Activated CD4-positive, alpha-beta T cell treated with anti-CD3 and anti-CD28 coated beads for 36 hours (primary cell): Measurements from ENCODE around the gene KIAA0753. TPM values are rescaled to one million over a fixed set of nuclear protein-coding genes. Genes with fewer than 3 reads are reported as not detected.
"Not testable (repeated sequence)": the region's sequence is repeated elsewhere in the genome, so short reads cannot be mapped to it uniquely, and the experiment has no call there.

ENCODE experiments used
- ATAC-seq: fragments of 200-7000 bp; cut with Tn5 transposase; one replicate; pipeline ENCODE4 v1.10.0; 2021; ENCODE audit warnings: mild to moderate bottlenecking, moderate library complexity
- CTCF ChIA-PET: fragments of 350-600 bp; sonication (Branson Sonifier 250); formaldehyde crosslinking; loops from one replicate; lab custom pipeline; 2021; ENCODE audit warnings: antibody characterized with exemption; lab: Charles Lee
- POLR2A ChIA-PET: fragments of 350-600 bp; sonication (Branson Sonifier 250); formaldehyde crosslinking; loops from one replicate; lab custom pipeline; 2021; ENCODE audit warnings: antibody characterized with exemption, inconsistent platforms; lab: Charles Lee
- DNase-seq: peaks from one replicate; pipeline ENCODE4 v3.0.0-alpha.2; 2020
- H3K27ac Mint-ChIP-seq: one replicate; pipeline ENCODE4 v1.8.0; 2021; ENCODE audit warnings: mixed read lengths
- H3K27me3 Mint-ChIP-seq: one replicate; pipeline ENCODE4 v1.8.0; 2021; ENCODE audit warnings: mixed read lengths
- H3K36me3 Mint-ChIP-seq: one replicate; pipeline ENCODE4 v1.8.0; 2021; ENCODE audit warnings: low read depth, mixed read lengths
- H3K4me1 Mint-ChIP-seq: one replicate; pipeline ENCODE4 v1.8.0; 2021; ENCODE audit warnings: mixed read lengths
- H3K4me3 Mint-ChIP-seq: one replicate; pipeline ENCODE4 v1.8.0; 2021; ENCODE audit warnings: mild to moderate bottlenecking, moderate library complexity, mixed read lengths
- H3K9me3 Mint-ChIP-seq: one replicate; pipeline ENCODE4 v1.8.0; 2021; ENCODE audit warnings: low read depth, mixed read lengths
- intact Hi-C, 2 experiments: fragments of 100-400 bp; cut with DNase I in 1 of 2; cut with micrococcal nuclease in 1 of 2; formaldehyde crosslinking; loops; one replicate each; pipeline versions ENCODE4 v1.14.2 to v1.15.1; 2022 to 2024; cut with DNase I, micrococcal nuclease
- total RNA-seq, 2 experiments: library from RNA; stranded (reverse); gene quantifications; one replicate each; pipeline ENCODE4 v1.2.3, GENCODE V29; 2021

KIAA0753 gene
- total RNA-seq, 2 experiments from 2014 or later: 17.1 to 24.9 TPM

DNA sequence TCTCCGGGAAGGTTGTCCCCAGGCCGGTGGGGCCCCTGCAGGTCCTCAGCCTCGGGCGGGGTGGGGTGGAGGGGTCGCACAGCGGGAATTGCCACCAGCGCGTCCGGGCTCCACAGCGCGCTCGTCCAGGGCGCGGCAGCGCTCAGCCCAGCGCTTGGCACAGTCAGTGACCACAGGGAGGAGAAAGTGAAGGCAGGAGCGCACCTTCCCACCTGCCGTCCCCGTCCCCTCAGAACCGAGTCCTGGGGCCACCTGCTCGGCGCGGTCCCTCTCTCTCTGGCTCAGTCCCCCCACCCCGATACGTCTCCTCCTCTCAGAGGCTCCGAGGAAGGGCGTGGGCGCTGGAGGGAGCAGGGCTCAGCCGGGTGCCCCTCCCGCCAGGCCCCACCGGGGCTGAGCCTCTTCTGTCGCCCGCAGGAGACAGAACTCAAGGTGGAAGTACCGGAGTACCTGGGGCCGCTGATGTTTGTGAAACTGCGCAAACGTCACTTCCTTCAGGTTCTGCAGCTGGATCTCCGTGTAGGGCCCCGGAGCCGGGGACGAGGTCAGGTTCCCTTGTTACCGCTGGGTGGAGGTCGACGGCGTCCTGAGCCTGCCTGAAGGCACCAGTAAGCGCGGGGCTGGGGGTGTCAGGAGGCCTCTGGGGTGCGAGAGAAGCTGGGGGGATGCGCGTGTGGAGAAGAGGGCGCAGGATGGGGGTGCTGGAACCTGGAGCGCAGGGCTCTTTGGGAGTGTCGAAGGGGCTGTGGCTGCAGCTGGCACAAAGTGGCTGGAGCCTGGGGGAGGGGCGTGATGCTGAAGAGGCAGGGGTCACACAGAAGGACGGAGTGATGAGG, 16.5 kb upstream of the KIAA0753 start:
- H3K36me3 Mint-ChIP-seq, H3K27me3 Mint-ChIP-seq, H3K9me3 Mint-ChIP-seq: not testable (repeated sequence)
- ChIA-PET CTCF (interaction anchor here (1.8 kb wide), 1 partner anchor 186 kb away, joined by 5 read pairs; no protein-coding TSS in a partner anchor), POLR2A (interaction anchor here (0.8 kb wide), 1 partner anchor 19 kb away, joined by 3 read pairs; no protein-coding TSS in a partner anchor)
- DNase-seq: peak; percentile 75
- peaks cover 54% of the 10 kb centered on the region for H3K4me1 Mint-ChIP-seq
- H3K4me3 Mint-ChIP-seq: peak overlapping the region; percentile 77
- intact Hi-C loops: loop anchor here in 1 of 2 experiments (2.0 kb wide), 1 partner anchor 96 kb away; no protein-coding TSS in a partner anchor
- peak overlapping the region; percentile 64 for H3K27ac Mint-ChIP-seq
- peak; percentile 86 for ATAC-seq

DNA sequence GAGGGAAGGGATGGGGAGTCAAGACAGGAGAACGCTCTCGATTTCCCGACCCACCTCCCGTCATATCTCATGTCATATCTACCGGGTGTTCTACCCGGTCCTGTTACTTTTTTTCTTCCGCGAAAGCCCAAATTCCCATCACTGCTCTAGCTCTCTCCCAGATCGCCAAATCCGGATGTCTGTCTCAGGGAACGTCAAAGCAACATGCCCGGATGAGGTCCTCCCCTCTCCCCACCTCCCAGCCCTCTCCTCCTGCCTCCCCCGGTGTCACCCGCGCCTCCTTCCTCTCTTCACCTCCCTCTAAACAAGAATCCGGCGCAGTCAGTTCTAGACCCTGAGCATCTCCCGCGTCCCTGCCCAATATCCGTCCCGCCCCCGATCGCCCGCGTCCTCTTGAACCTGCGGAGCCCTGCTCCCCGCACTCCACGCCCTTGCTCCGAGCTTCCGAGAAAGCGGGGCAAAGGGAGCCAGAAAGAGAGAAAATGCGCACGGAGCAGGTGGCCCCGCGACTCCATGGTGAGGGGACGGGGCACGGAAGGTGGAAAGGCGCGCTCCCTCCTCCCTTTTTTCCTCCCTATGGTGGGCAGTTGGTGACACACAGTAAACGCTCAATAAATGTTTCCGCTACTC, 15.3 kb upstream of the KIAA0753 start:
- ATAC-seq, CTCF ChIA-PET: not testable (repeated sequence)

DNA sequence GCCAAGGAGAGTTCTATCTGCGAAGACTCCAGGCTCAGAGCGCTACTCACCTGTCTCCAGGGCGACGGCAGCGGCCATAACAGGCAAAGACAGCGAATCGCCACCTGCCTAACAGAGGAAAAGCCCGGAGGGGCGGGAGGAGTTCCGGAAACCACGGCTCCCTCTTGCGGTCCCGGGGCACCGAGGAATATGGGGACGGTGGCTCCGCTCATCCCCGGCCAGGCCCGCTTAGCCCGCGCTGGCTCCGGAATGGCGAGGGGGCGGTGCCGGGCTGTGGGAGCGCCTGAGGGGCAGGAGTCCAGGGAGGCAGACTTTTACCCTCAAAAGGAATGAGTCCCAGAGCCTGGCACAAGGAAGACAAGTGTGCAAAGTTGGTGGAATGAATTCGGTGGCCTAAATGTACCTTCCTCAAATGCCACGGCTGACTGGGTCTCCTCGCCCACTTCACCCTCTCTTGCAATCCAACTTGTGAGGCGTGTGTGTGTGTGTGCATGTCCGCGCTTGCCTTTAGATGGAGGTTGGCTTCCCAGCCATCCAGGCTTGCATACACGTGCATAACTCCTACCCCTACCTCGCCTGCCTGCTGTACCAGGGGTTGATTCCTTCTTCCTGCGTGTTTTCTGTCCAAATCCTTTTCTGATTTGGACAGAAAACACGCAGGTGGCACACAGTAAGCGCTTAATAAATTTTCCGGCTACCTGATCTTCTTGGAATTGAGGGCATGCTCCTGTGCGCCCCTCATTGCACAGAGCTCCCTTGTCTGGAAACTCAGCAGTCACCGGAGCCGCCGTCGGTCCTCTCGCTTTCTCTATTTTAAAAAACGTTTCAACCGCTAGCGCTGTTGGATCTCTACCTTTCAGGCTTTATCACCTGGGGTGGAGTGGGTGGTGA, 14.6 kb upstream of the KIAA0753 start:
- H3K4me3 Mint-ChIP-seq: peak overlapping the region; percentile 61
- POLR2A ChIA-PET: no interaction called here
- ATAC-seq (no peak), DNase-seq (no peak)
- CTCF ChIA-PET: no interaction called here
- peaks cover 2% of the 10 kb centered on the region for H3K27me3 Mint-ChIP-seq
- peaks cover 43% of the 10 kb centered on the region for H3K4me1 Mint-ChIP-seq
- intact Hi-C loops: loop anchor here (5.0 kb wide), 3 partner anchors 357 to 782 kb away; partner anchors contain the start of genes EIF5A (in 1 of the 2), FGF11 (in 1 of the 2), RNASEK (in 1 of the 2) and TMEM102 (in 1 of the 2)
- H3K9me3 Mint-ChIP-seq: no peaks in the 10 kb centered on the region
- H3K36me3 Mint-ChIP-seq: peaks cover 13% of the 10 kb centered on the region
- no peak overlapping the region for H3K27ac Mint-ChIP-seq

More for the DNA sequence above, 15.3 kb upstream of the KIAA0753 start:
- H3K4me1 Mint-ChIP-seq: peaks cover 47% of the 10 kb centered on the region
- H3K9me3 Mint-ChIP-seq, DNase-seq, H3K36me3 Mint-ChIP-seq, H3K27ac Mint-ChIP-seq, POLR2A ChIA-PET, H3K27me3 Mint-ChIP-seq: not testable (repeated sequence)
- intact Hi-C loops: loop anchor here in 1 of 2 experiments (2.0 kb wide), 1 partner anchor 97 kb away; no protein-coding TSS in a partner anchor
- H3K4me3 Mint-ChIP-seq: peak overlapping the region; percentile 69

DNA sequence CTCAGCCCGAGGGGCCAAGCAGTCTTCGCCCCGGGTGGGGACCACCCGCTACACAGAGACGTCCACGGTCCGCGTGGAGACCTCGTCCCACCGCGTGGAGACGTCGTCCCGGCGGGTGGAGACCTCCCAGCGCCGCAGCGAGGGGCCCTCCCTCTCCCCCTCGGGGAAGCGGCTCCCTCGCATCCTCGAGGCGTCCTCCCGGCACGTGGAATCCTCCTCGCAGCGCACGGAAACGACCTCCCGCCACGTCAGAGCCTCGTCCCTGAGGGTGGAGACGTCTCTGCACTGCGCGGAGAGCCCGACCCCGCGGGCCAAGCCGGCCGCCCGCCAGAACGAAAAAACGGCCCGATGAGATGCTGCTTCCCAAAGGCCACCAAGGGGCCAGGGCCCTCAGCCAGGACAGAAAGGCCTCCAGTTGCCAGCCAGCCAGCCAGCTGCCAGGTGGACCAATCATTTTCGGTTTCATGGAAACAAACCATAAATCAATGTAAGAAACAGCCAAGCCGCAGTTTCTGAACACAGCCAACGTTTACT, 11.5 kb upstream of the KIAA0753 start:
- ATAC-seq (peak; percentile 11), DNase-seq (peak; percentile 68)
- Mint-ChIP-seq H3K4me3 (peak overlapping the region; percentile 68), H3K4me1 (peaks cover 54% of the 10 kb centered on the region), H3K27ac (peak overlapping the region; percentile 45), H3K27me3 (peaks cover 2% of the 10 kb centered on the region), H3K36me3 (peaks cover 33% of the 10 kb centered on the region), H3K9me3 (no peaks in the 10 kb centered on the region)
- ChIA-PET CTCF (interaction anchor here (0.5 to 0.9 kb wide), 3 partner anchors 14 to 313 kb away, joined by 3 to 4 read pairs (median 3); no protein-coding TSS in a partner anchor), POLR2A (interaction anchor here (0.6 to 1.4 kb wide), 4 partner anchors 12 to 1069 kb away, joined by 3 to 4 read pairs (median 3); a partner anchor contains a TSS)
- intact Hi-C loops: loop anchor here (1.0 to 5.0 kb wide), 9 partner anchors 12 to 1233 kb away; partner anchors contain the start of genes KIAA0753 (in 2 of the 2), RNASEK (in 2 of the 2), DERL2 (in 1 of the 2) and EIF5A (in 1 of the 2)

DNA sequence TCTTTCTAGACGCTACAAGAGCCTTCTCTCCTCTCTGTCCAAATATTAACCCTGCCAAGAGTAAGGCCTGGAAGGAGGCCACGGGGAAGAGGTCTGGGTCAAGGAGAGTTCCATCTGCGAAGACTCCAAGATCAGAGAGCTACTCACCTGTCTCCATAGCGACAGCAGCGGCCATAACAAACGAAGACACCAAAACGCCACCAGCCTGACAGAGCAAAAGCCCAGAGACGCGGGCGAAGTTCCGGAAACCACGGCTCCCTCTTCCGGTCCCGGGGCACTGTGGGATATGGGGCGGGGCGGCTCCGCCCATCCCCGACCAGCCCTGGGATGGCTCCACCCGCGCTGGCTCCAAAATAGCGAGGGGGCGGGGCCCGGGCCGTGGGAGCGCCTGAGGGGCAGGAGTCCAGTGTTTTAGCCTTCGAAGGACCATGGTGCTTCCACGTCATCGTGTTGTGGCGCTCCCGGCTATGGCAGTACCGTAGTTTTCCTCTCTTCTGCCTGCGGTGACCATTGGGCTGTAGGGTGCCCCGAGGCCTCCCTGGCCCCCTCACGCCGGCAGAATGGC, 10.9 kb upstream of the KIAA0753 start, which contains the start of the genes C17orf100 and MED31:
TSS of gene C17orf100 (plus strand) at position 409 of the 565 bp plus-strand sequence. CDS start at position 561, 152 bp downstream.
TSS of gene MED31 (minus strand) at position 252 of the 565 bp plus-strand sequence. CDS start at position 175, 77 bp downstream.
- peaks cover 35% of the 10 kb centered on the region for H3K36me3 Mint-ChIP-seq
- DNase-seq: peak; percentile 97
- peak; percentile 95 for ATAC-seq
- peak within 1 kb of the TSS; percentile 98 for H3K4me3 Mint-ChIP-seq
- ChIA-PET CTCF (interaction anchor here (0.5 to 1.1 kb wide), 7 partner anchors 15 to 314 kb away, joined by 3 to 4 read pairs (median 3); no protein-coding TSS in a partner anchor), POLR2A (interaction anchor here (0.6 to 1.4 kb wide), 3 partner anchors 12 to 1069 kb away, joined by 3 to 4 read pairs (median 3); a partner anchor contains a TSS)
- peaks cover 2% of the 10 kb centered on the region for H3K27me3 Mint-ChIP-seq
- peaks cover 55% of the 10 kb centered on the region for H3K4me1 Mint-ChIP-seq
- intact Hi-C loops: loop anchor here (1.0 to 5.0 kb wide), 9 partner anchors 11 to 1232 kb away; partner anchors contain the start of genes KIAA0753 (in 2 of the 2), RNASEK (in 2 of the 2), DERL2 (in 1 of the 2) and EIF5A (in 1 of the 2)
- peak within 1 kb of the TSS; percentile 99 for H3K27ac Mint-ChIP-seq
- H3K9me3 Mint-ChIP-seq: no peaks in the 10 kb centered on the region

DNA sequence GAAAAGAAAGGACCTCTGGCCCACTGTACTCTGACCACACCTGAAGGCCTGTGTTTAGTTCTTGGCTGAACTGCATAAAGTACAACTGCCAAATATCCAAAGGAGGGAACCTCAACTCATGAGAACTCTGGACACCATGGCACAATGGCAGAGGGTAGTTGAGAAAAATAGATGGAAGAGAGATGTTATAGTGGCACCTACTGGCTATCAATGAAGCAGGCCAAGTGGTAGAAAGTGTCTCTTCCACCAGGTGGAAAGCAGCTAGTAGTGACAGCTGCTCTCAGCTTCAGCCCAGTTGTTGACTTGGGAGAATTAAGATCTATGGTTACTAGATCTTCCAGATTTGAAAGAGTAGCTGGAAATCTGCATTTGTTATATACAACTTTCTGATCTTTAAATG, 7.7 kb upstream of the KIAA0753 start:
- no peak for DNase-seq

DNA sequence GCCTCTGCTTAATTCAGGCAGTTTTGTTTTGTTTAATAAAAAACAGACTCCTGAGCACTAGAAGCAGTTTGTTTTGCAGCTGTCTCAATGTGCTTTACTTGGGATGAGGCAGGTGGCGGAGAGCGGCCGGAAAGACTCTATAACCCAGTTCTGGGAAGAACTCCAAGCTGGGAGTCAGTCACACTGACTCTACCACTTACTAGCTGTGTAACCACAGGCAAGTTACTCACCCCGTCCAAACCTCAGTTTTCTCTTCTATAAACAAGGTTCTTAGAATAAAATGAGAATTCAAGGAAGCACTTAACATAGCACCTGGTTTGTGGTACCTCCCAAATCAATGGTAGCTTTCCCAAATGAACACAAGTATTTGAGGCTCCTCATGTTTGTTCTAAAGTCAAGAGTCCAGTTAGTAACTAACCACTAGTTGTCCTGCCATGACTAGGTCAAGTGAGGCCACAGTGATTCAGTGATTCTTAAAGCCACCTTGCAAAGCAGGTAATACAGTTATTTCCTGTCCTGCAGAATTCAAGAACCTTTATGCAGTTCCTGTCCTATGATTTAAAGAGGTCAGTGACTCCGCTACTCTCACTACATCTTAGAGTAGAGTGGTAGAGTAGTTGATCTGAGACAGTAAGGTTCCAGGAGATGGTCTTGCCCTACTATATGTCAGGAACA, 3.1 kb upstream of the KIAA0753 start:
- Mint-ChIP-seq H3K27me3 (no peaks in the 10 kb centered on the region), H3K36me3 (peaks cover 47% of the 10 kb centered on the region), H3K27ac (peak overlapping the region; percentile 89), H3K4me3 (no peak overlapping the region), H3K9me3 (no peaks in the 10 kb centered on the region), H3K4me1 (peaks cover 66% of the 10 kb centered on the region)
- DNase-seq: peak; percentile 27
- ChIA-PET POLR2A (no interaction called here), CTCF (interaction anchor here (0.6 to 1.0 kb wide), 2 partner anchors 23 to 371 kb away, joined by 4 to 6 read pairs; a partner anchor contains a TSS)
- ATAC-seq: no peak
- intact Hi-C loops: loop anchor here (5.0 to 10.0 kb wide), 8 partner anchors 169 to 1794 kb away; partner anchors contain the start of genes ACADVL (in 1 of the 2), DLG4 (in 1 of the 2), NDEL1 (in 1 of the 2) and NLRP1 (in 1 of the 2)

More for the DNA sequence above, 7.7 kb upstream of the KIAA0753 start:
- CTCF ChIA-PET: interaction anchor here (1.1 kb wide), 1 partner anchor 17 kb away, joined by 3 read pairs; no protein-coding TSS in a partner anchor
- Mint-ChIP-seq H3K4me1 (peaks cover 63% of the 10 kb centered on the region), H3K4me3 (no peak overlapping the region), H3K27ac (no peak overlapping the region), H3K9me3 (no peaks in the 10 kb centered on the region), H3K36me3 (peaks cover 50% of the 10 kb centered on the region), H3K27me3 (no peaks in the 10 kb centered on the region)
- intact Hi-C loops: loop anchor here (1.0 to 10.0 kb wide), 5 partner anchors 173 to 1233 kb away; partner anchors contain the start of genes ACADVL (in 1 of the 2), DLG4 (in 1 of the 2), NLRP1 (in 1 of the 2) and NUP88 (in 1 of the 2)
- ATAC-seq: no peak
- POLR2A ChIA-PET: no interaction called here

DNA sequence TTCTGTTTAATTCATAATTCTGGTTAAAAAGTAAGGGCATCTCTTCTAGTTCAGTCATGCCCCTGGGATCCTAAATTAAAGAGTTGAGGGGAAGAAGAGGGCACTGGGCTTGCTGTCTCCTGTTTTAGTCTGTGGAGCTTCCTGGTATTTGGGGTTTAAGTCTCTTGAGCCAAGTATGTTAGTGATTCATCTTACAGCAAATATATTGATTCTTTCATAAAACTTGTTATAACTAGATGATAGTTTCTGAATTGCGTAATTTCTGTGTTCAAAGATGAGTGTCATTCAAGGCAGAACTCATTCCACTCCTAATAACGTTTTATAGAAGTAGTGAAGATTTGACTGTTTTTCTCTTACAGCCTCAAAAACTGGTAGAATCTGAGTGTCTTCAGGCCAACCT, 2.1 kb upstream of the KIAA0753 start:
- DNase-seq: no peak
- intact Hi-C loops: loop anchor here (5.0 to 10.0 kb wide), 8 partner anchors 168 to 1795 kb away; partner anchors contain the start of genes ACADVL (in 1 of the 2), DLG4 (in 1 of the 2), NDEL1 (in 1 of the 2) and NLRP1 (in 1 of the 2)
- Mint-ChIP-seq H3K36me3 (peaks cover 38% of the 10 kb centered on the region), H3K27me3 (no peaks in the 10 kb centered on the region), H3K4me1 (peaks cover 68% of the 10 kb centered on the region), H3K4me3 (peak overlapping the region; percentile 92), H3K27ac (peak overlapping the region; percentile 89), H3K9me3 (no peaks in the 10 kb centered on the region)
- POLR2A ChIA-PET: no interaction called here
- CTCF ChIA-PET: interaction anchor here (0.6 kb wide), 1 partner anchor 297 kb away, joined by 4 read pairs; no protein-coding TSS in a partner anchor
- ATAC-seq: peak; percentile 19
